Bone marrow (tissue), 2 donors: Measurements from ENCODE around the gene PXDN.
"Not testable (repeated sequence)": the region's sequence is repeated elsewhere in the genome, so short reads cannot be mapped to it uniquely, and the experiment has no call there.

Experiments used
- DNase-seq, 2 donors: peaks; one replicate each; lab custom pipeline; 2025; lab: John Stamatoyannopoulos, UW

The PXDN gene

DNA sequence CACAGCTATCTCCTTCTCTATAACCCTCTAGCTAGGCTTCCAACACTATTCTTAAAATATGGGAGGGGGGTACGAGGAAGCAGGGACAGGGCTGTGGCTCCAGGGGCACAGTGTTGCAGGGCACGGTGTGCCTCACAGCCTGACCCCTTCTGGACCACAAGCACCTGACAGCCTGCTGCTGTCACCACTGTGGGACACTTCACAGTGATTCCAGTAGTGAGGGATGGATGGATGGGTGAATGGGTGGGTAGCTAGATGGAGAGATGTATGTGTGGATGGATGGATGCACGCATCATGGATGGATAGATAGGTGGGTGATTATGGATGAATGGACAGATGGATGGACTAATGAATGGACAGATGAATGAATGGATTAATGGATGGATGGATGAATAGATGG is 21.6 kb downstream of the PXDN start:
- DNase-seq = no peak

DNA sequence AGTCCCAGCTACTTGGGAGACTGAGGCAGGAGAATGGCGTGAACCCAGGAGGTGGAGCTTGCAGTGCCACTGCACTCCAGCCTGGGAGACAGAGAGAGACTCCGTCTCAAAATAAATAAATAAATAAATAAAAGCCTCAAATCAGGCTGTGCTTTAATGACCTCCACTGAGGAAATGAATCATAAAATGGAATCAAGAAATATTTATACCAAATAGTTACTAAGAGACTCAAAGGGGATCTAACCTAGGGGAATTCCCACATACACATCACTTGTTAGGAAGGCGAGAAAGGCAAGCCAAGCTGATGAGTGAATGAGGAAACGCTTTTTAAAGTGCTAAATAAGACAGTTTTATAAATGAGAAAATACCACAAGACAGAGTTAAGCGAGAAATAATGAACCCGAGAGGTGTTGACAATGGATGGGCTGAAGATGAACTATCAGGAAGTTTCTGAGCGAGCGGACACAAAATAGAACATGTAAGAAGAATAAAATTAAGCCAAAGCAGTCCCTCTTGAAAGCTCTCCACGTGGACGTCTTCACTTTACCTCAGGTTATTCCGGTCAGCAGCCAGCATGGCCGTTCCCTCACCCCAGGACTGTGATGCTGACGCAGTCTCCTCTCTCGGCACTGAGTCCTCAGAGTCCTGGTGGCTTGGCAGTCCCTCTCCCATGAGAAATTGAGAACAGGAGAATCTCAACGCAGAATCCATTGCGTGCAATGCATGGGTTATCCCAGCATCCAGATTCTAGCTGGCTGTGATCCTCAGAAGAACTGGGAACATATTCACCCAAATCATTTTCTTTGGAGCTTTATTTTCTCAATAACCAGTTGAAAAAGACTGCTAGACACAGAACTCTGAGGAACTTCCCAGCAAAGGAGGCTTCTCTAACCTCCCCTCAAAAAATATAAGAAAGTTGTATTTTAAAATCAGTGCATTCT is 22.3 kb downstream of the PXDN start:
- no peak for DNase-seq

DNA sequence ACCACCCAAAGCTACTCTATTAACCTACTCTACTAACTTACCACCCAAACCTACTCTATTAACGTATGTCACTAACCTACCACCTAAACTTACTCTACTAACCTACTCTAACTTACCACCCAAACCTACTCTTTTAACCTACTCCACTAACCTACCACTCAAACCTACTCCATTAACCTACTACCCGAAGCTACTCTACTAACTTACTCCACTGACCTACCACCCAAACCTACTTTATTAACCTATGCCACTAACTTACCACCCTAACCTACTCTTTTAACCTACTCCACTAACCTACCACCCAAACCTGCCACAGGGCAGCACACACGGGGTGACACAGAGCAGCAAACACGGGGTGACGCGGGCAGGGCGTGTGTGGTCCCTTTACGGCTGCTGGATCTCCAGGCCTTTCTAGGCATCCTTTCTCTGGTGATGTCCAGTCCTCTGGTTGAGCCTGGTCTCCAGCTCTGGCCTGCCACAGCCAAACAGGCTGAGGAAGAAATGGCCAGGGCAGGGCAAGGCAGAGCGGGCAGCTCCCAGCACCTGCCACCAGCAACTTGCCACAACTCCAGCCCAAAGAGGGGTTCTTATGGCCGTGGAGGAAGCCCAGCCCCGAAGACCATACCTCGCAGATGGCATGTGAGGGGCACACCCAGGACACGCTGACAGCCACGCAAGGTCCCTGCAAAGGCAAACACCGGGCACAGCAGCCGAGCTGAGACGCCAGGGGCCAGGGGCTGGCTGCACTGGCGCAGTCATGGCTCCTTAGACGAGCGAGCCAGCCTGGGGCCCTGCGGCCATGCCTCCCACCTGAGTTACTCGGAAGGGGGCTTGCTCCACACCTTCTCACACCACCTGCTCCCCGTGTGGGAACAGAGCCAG is 25.7 kb downstream of the PXDN start:
- DNase-seq = no peak

DNA sequence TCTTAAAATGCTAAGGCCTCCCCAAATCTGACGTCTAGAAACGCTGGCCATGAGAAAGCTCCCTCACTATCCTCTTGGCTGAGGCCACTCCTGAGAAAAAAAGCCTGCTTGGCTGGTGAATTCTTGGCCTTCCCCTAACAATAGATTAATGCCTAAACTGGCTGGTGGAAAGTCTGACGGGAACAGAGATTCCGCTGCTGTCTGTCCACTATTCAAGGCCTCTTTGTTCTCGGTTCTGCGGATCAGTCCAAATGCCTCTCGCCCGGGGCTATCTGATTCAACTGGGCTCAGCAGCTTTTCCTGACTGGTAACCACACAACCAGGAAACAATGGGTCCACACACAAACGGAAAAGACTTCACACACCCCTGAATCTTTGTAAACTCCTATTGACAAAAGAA is 27.2 kb downstream of the PXDN start:
- DNase-seq = no peak

DNA sequence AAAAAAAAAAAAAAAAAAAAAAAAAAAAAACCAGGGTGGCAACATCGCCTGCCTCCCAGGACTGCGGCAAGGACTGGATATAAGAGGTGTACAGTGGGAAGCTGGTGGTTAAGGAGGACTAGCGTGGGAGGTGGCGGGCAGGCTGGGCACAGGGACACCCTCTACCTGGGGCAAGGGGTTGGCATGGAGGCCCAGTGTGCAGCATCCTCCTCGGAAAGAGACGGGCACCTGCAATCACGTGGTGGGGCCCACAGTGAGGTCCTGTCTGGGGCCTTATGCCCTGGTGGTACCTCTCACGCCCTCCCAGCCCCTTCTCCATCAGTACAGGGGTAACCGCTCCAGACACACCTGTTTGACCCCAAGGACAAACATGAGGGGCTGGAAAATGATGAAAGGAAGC is 27.9 kb downstream of the PXDN start:
- DNase-seq = no peak

DNA sequence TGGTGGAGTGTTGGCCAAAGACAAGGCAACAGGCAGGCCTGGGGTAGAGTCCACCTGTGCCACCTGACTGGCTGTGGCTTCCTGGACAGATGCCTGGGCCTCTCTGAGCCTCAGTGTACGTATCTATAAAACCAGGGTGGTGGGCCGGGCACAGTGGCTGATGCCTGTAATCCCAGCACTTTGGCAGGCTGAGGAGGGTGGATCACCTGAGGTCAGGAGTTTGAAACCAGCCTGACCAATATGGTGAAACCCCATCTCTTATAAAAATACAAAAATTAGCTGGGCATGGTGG is 28.4 kb downstream of the PXDN start:
- not testable (repeated sequence) for DNase-seq

DNA sequence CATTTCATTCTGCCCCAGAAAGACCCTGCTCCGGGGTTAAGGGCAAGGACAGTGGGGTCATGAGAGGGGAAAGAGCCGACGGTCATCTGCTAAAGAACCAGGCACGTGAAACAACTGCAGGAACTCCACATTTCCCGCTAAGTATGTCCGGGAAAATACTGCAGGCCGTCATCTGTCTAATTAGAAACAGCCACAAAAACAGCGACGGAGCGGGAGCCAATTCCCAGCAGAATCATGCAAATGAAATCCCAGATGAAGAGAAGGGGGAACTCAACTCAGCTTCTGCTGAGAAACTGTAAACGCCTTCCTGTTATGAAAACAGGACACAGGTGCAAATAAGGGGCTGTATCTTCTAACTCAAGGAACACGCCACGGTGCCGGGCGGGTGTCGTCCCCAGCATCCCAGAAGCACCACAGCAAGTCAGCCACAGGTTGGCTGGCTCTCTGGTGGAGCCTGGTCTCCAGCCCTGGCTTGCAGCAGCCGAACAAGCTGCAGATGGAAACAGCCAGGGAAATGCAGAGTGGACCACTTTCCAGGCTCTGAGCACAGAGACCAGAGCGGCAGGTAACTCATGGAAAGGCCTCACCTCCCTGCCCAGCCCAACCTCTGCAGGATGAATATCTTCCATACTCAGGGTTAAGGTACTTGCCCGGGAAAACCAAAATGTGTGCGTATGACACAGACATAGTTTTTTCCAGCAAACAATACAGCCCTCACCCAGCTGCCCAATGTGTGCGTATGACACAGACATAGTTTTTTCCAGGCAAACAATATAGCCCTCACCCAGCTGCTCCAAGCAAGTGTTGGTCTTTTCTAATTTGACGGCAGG is 28.9 kb downstream of the PXDN start:
- DNase-seq = no peak

DNA sequence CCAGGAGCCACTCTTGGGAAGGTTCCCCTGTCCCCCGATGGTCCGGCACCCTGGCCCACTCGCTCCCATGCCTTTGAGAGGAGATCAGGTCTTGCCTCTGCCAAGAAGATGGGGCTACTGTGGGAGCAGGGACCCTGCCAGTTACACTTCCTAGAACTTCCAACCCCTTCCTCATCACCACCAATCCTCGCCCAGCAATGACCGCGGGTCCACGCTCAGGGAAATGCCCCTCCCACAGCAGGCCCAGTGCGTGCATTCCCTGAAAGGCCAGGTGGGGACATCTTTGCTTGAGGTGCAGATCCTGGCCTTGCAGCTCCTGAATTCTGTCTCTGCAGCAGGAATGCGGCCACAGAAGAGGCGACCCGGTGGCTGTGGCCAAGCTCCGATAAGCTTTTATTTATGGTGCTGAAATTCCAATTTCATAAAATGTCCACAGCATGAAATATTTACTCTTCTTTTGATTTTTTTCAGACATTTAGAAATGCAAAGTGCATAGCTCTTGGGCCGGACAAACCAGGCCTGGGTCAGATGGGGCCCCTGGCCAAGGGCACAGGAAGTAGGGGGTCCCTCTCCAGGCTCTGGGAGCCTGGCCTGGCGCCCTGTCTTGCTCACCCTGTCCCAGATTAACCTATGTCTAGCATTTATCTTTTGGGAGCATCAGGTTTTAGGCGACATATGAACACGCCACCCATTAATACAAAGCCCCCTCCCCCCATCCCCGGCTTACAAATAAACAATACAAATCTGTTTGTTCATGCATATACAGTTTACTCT is 29.8 kb downstream of the PXDN start:
- no peak for DNase-seq

DNA sequence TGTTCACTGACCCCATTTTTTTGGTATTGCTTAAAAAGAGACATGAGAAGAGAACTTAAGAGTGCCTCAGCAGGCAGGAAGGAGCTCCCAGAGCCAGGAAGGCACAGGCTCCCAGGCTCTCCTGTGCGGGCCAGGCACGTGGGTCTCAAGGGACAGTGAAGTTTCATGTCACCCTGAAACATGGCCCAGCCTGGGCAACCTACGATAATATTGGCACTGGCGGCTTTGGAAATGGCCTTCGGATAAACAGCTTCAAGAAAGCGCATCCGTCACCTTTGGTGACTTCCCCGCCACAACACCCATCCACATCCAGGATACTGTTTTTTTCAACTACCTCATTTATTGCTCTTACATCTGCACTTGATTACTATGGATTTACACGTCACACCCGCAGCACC is 30.5 kb downstream of the PXDN start:
- DNase-seq = no peak

DNA sequence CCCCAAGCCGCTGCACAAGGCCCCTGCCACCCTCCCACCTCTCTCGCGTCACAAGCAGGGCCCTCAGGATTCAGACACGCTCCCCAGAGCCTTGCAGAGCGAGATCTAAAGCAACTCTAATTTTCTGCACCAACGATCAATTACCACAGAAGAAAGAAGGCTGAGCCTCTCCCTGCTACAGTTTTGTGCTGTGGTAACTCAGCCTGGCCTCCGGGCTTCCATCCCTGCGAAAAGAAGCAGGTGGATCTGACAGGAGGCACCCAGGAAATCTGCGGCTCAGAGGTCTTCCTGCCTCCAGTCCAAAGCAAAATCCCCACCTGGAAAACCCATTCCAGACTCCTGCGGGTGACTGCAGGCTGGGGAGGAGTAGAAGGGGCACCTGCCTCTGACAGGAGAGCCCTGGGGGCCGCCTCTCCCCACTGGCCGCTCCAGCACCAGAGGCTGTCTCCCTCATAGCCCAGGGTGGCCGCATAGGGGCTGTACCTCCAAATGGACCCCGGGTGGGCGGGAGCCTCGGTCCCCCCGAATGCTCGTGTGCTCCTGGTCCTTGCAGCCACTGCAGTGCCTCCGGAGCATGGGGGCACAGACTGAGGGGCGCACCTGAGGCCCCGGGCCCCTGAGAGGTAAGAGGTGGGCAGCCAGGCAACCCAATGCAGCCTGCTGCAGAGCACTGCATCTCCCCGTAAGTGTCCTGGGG is 31.0 kb downstream of the PXDN start:
- DNase-seq = no peak

DNA sequence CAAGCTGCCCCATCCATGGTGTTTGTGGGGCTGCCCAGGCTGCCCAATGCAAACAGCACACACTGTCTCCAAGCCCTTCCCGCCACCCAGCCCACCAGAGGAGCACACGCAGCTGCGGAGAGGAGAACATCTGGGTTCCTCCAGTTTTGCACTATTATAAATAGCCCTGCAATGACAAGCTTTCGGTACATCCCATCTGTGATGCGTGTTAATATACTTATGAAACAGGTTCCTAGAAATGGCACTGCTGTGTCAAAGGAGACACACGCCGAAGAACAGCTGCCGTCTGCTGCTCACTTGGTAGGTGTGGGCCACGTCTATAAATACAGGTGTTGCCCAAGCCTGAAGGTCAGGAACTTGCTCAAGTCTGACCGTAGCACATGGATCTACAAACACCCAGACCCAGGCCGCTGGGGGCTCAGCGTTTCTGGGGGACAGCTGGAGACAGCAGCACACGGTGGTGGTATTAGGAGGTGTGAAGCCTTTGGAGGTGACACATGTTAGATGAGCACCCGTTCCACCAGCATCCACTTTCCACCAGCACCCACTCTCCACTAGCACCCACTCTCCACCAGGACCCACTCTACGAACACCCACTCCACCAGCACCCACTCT is 34.3 kb downstream of the PXDN start:
- no peak for DNase-seq

DNA sequence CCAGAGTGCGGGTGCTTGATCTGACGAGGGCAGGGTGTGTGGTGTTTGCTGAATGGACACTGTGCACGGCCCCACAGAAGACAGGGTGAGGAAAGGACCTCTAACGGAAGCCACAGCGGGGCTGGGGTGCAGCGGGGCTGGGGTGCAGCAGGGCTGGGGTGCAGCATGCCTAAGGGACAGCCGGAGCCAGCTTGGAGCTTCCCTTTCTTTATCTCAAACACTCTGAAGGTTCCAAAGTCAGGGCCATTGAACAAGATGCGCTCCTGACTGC is 35.0 kb downstream of the PXDN start:
- DNase-seq = no peak

DNA sequence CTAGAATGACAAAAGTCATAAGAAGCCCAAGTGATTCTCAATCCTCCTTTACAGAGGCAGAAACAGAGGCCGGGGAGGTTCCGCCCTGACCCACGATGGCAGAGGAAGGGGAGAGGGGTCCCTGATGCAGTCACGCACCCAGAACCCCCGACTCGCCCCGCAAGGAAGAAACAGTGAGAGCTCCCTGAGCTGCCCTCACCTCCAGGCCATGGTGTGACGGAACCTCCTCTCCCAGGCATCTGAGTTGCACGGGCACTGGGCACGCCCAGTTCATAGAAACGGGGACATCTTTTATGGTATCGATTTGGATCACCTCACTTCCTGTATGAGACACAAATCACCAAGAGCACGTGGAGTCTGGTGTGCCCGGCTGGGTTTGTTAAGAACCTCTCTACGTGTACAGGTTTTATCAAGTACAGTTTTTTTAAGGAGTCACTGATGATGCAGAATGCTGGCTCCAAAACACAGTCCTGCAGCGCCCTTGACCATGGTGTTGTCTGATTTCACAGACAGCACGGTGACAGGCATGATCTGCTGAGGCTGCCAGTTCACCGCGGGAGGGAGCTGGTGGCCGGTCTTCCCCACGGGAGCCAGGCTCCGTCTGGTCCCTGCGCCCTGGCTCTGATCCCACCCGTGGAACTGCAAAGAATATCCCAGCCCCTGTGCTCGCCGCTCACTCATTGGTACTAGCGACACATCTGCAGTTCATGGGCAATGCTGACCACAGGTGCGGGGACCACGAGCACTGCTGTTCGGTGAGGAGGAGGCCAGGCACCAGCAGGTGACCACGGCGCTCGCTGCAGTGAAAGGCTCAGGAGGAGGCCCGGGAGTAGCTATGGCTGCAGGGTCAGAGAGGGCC is 35.6 kb downstream of the PXDN start:
- DNase-seq = no peak

DNA sequence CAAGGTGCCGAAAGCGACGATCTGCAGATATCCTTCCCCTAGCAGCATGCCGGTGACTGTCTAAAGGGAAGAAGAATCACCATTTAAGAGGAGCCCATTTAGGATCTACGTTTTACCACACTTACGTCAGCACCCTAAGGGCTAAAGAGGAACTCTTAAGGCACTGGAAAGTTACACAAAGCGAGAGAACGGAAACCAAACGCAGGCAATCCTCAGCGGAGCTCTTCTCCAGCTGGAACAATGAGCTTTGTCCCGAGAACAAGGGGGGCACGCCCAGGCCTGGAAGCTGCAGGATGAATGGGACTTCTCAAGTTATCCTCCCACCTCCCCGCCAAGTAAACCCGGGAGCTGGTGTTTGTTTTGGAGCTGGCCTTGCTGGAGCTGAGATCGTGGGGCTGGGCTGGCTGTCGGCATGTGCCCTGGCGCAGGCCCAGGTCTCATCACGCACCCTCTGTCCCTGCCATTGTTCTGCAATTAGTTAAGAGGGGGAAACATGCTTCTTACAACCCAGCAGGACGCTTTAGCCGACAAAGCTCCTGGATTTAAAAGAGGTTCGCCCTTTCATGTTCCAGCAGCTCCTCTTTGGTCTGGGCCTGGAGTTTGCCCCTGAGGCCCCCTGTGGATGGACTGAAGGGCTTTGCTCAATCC is 36.4 kb downstream of the PXDN start:
- no peak for DNase-seq

DNA sequence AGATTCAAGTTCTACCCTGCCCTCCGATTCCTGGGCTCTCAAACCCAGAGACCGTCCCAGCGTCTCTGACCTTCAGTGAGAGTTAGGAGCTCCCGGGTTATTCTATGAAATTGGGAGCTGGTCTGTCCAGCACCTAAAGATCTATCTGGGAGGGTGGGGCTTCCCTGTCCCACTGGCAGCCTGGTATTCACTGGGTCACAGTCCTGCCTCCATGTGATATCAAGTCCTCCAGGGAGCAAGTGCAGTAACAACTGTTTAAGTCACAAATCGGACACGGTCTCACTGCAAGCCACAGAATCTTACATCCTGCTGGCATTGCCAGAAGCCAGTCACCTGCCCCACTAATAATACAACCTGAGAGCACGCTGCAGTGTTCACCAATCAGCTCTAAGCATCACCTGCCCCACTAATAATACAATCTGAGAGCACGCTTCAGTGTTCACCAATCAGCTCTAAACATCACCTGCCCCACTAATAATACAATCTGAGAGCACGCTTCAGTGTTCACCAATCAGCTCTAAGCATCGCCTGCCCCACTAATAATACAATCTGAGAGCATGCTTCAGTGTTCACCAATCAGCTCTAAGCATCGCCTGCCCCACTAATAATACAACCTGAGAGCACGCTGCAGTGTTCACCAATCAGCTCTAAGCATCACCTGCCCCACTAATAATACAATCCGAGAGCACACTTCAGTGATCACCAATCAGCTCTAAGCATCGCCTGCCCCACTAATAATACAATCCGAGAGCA is 38.0 kb downstream of the PXDN start:
- not testable (repeated sequence) for DNase-seq

DNA sequence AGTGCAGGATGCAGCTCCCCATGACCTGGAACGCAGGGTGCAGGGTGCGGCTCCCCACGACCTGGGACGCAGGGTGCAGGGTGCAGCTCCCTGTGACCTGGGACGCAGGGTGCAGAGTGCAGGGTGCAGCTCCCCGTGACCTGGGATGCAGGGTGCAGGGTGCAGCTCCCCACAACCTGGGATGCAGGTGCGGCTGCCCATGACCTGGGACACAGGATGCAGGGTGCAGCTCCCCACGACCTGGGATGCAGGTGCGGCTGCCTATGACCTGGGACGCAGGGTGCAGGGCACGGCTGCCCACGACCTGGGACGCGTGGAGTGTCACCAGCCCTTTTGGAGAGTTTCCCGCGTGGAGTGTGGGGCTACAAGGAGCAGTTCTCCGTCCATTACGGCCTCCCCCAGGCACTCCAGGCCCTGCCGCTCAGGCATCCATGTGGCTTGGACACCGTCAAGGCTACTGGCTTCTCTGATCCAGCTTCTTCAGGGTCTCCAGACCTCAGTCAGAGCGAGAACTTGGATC is 38.7 kb downstream of the PXDN start:
- DNase-seq = no peak

DNA sequence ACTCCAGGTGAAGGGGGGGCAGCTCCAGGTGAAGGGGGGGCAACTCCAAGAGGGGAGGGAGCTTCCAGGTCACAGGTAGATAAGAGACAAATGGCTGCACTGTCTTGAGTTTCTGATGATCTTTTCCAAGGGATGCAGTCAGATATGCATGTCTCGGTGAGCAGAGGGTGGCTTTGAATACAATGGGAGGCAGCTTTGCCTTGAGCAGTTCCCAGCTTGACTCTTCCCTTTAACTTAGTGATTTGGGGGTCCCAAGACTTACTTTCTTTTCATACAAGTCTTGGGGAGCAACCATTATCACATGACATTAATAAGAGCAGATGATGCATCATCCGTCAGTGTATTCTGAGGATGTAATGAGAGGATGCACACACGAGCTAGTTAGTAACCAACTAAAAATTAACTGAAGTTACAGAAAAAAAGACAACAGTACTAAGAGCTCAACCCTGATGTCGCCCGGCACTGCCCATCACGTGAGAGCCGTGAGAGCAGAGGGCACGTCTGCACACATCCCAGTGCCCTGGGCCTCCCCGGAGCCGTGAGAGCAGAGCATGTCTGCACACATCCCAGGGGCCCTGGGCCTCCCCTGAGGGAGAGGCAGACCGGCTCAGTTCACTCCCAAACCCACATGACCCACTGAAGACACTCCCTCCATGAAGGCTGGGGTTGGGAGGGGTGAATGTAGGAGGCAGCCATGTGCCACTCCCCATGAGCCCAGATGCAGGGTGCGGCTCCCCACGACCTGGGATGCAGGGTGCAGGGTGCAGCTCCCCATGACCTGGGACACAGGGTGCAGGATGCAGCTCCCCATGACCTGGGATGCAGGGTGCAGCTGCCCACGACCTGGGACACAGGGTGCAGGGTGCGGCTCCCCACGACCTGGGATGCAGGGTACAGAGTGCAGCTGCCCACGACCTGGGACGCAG is 39.4 kb downstream of the PXDN start:
- no peak for DNase-seq
